Measurements from ENCODE around the gene MEIS1.

GRCh38 chr2:66426244-66427111, 8.4 kb upstream of the MEIS1 start:
- TF ChIP-seq CTCF (conservative IDR thresholded peaks at IDR 0.05 in 1 of 2, IDR thresholded peaks at IDR 0.05 in 1 of 2; ENCODE audit: low read depth in 1 of 2, low read length in 2 of 2) (no peak), EZH2 (IDR thresholded peaks at IDR 0.05; ENCODE audit: low read length, missing control alignments) (no peak)
